ENCODE results near the gene FRMD4B.
"Not testable (repeated sequence)": the region's sequence is repeated elsewhere in the genome, so short reads cannot be mapped to it uniquely, and the experiment has no call there.

Gene FRMD4B

DNA sequence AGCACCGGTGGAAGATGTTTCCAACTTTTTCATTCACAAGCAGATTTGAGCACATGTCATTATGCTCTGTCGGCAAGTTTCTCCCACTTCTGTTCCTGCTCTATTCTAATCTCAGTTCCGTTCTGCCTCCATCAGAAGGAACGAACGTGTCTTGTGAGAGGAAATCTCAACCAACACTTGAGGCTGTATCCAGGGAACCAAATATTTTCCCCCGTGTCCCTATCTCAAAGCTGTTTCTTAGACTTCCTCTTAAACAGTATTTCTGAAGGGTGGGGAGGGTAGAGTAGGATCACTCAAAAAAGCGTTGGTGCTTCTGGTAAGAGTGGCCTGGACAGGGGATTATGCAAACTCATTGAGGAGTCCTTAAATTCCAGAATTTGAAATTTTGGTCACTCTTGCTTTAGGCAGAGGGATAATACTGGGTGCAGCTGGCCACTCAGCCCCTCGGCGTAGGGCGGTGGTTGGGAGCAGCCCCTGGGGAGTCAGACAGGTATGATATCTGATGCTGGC lies 54.9 kb downstream of the FRMD4B start:
- FAIRE-seq (no peak), DNase-seq (ENCODE audit: insufficient read length, low spot score) (no peak)
- TF ChIP-seq POLR2A (IDR thresholded peaks at IDR 0.05; ENCODE audit: low read depth, low read length) = no peak

- no peak for DNase-seq (ENCODE audit: insufficient read length, low spot score)
- TF ChIP-seq POLR2A (IDR thresholded peaks at IDR 0.05; ENCODE audit: low read depth, low read length) = no peak
- FAIRE-seq = no peak
Observed at GRCh38 chr3:69329892-69330291, 56.0 kb downstream of the FRMD4B start.

DNA sequence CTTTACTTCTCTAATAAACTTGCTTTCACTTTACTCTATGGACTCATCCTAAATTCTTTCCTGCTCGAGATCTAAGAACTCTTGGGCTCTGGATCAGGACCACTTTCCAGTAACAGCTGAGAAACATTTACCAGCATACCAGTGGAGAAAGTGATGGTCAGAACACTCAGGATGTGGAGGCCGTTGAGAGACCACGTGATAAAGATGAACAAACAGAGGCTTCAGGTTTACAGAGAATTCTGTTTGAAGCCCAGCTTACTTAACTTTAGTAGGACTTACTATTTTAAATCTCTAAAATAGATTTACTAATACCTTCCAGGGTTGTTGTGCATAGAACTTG lies 57.0 kb downstream of the FRMD4B start:
- DNase-seq (ENCODE audit: insufficient read length, low spot score) (no peak), FAIRE-seq (no peak)
- TF ChIP-seq POLR2A (IDR thresholded peaks at IDR 0.05; ENCODE audit: low read depth, low read length) = no peak

DNA sequence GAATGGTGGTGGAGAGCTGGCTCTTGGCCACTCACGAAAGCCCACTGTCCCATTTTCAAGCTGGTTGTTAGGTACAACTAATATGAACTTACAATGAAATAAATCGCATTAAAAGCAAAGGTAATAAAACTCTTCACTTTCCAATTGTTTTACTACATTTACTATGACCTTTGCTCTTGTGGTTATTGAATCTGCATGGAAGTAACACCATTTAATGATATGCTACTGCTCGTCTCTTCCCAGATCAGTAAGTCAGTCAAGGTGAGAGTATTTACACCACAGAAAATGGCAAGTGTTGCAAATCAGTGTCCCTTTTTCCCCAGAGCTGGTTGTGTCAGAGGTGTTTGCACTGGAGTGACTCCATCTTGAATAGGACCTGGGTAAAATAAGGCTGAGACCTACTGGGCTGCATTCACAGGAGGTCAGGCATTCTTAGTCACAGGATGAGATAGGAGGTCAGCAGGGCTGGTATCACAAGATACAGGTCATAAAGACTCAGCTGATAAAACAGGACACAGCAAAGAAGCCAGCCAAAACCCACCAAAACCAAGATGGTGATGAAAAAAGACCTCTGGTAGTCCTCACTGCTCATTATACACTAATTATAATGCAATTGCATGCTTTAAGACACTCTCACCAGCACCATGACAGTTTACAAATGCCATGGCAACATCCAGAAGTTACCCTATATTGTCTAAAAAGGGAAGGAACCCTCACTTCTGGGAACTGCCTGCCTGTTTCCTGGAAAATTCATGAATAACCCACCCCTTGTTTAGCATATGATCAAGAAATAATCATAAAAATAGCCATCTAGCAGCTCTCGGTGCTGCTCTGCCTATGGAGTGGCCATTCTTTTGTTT lies 57.6 kb downstream of the FRMD4B start:
- TF ChIP-seq POLR2A (IDR thresholded peaks at IDR 0.05; ENCODE audit: low read depth, low read length) = no peak
- FAIRE-seq (no peak), DNase-seq (ENCODE audit: insufficient read length, low spot score) (no peak)

DNA sequence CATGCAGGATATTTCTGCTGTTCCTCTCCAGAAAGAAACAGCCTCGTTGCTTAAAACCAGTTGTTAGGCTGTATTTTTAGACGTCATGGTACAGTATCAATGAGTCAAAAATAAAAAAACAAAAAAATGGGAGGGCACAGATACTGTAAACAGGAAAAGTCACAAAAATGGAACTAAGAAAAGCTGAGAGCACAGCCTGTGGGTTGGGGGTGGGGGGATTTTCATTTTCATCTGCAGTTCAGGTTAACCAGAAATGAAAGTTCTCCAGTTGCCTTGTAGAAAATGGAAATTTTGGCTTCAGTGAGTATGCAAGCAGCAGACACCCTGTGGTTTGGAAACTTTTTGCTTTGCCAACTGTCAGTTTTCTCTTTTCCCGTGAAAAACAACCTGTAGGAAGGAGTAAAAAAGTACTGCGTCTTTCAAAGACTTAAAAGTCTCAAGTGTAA lies 59.0 kb downstream of the FRMD4B start:
- no peak for TF ChIP-seq POLR2A (IDR thresholded peaks at IDR 0.05; ENCODE audit: low read depth, low read length)
- DNase-seq (ENCODE audit: insufficient read length, low spot score) = no peak
- FAIRE-seq = no peak

DNA sequence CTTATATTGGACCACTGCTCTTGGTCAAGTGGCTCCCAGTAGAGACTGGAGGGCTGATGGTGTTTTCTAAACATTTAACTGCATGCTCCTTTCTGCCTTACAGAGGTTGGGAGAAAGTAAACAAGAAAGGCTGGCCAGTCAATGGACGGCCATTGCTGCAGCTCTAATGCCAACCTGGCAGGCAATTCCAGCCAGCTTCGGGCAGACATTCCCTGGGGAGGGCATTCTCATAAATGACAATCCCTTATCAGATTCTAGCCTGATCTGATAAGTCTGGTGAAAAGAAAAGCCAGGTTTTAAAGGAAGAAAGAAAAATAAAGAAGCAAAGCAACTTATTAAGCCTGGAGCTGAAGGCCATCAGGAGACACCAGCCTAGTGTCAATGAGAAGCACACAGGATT lies 60.7 kb downstream of the FRMD4B start:
- DNase-seq (ENCODE audit: insufficient read length, low spot score) (no peak), FAIRE-seq (no peak)
- no peak for TF ChIP-seq POLR2A (IDR thresholded peaks at IDR 0.05; ENCODE audit: low read depth, low read length)

DNA sequence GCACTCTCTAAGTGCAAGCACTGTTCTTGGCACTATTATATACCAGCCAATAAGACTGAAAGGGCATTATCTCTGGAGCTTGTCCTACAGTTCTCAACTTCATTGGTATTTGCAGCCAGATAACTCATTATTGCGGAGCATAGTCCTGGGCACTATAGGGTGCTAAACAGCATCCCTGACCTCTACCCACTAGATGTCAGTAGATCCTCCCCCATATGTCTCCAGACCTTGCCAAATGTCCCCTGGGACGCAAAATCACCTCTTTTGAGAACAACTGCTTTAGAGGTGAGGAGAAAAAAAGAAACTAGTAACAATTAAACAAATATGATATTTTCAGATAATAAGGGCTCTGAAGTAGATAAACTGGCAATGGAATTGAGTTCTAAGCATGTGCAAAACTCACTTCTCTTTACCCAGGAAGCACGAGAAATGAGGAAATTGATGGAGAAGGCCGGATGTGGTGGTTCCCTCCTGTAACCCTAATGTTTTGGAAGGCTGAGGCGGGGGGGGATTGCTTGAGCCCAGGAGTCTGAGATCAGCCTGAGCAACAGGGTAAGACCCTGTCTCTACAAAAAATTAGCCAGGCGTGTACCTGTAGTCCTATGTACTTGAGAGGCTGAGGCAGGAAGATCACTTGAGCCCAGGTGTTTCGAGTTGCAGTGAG lies 61.4 kb downstream of the FRMD4B start:
- no peak for TF ChIP-seq POLR2A (IDR thresholded peaks at IDR 0.05; ENCODE audit: low read depth, low read length)
- no peak for FAIRE-seq
- DNase-seq (ENCODE audit: insufficient read length, low spot score) = no peak

- DNase-seq (ENCODE audit: insufficient read length, low spot score) (no peak), FAIRE-seq (no peak)
- TF ChIP-seq POLR2A (IDR thresholded peaks at IDR 0.05; ENCODE audit: low read depth, low read length) = no peak
Observed at GRCh38 chr3:69323941-69324340, 61.9 kb downstream of the FRMD4B start.

- not testable (repeated sequence) for FAIRE-seq; DNase-seq (ENCODE audit: insufficient read length, low spot score)
Observed at GRCh38 chr3:69322512-69322911, 63.4 kb downstream of the FRMD4B start.

DNA sequence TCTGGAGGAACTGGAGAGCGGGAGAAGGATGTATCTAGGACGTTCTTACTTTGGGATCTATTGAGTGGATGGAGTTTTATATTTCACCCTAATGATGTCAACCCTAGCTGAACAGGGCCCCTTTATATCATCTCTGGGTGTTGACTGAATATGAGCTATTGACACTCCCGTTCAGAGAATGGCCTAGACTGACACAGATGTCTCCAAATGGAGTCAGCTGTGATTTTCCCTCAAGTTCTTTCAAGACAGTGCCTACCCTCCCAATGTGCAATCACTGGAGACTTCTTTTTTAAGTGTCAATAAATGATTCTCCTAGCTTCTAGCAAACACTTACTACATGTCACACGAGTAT lies 63.8 kb downstream of the FRMD4B start:
- no peak for TF ChIP-seq POLR2A (IDR thresholded peaks at IDR 0.05; ENCODE audit: low read depth, low read length)
- DNase-seq (ENCODE audit: insufficient read length, low spot score) (no peak), FAIRE-seq (no peak)

DNA sequence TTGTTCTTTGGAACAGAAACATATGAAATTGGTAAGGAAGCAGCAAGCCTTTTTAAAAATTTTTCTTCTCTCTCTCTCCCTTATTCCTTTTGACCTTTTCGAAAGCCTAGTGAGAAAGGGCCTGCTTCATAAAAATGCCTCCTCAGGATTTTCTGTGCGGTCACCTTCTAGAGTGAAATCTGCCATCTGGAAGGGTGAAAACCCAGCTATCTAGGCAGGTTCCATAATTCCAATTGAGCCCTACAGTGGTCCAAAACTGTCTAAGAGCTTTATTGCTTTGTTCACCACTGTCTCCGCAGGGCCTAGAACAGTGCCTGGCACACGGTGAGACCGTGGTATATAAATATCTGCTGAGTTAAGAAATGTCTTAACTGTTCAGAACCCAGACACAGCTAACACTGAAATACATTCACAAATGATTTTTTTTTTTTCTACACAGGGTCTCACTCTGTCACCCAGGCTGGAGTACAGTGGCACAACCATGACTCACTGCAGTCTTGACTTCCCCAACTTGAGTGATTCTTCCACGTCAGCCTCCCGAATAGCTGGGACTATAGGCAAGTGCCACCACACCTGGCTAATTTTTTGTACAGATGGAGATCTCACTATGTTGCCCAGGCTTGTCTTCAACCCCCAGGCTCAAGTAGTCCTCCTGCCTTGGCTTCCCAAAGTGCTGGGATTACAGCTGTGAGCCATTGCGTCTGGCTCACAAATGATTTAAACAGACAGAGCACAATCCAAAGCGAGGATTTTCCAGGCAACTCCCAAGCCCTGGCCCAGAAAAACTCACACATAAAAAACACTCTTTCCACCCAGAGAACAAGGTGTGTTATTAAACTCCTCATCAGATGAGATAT lies 64.4 kb downstream of the FRMD4B start:
- TF ChIP-seq POLR2A (IDR thresholded peaks at IDR 0.05; ENCODE audit: low read depth, low read length) = no peak
- DNase-seq (ENCODE audit: insufficient read length, low spot score) (no peak), FAIRE-seq (no peak)

DNA sequence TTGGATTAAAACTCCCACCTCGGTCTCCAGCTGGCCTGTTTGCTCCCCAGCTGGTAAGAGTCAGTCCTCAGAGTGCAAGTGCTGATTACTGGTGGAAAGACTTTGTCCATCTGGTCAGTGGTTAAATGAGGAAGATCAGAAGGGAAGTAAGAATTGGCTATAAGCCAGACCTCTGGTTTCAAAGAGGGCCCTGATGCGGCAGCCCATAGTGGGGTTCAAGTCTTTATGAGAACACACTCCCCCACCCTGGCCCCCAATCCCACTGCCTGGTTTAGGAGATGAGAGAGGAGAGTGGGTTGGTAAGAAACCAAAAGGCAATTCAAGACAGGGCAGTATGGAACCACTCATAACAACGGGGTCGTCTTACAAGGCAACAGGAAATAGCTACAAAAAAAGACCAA lies 65.0 kb downstream of the FRMD4B start:
- FAIRE-seq = no peak
- DNase-seq (ENCODE audit: insufficient read length, low spot score) = no peak
- TF ChIP-seq POLR2A (IDR thresholded peaks at IDR 0.05; ENCODE audit: low read depth, low read length) = no peak

DNA sequence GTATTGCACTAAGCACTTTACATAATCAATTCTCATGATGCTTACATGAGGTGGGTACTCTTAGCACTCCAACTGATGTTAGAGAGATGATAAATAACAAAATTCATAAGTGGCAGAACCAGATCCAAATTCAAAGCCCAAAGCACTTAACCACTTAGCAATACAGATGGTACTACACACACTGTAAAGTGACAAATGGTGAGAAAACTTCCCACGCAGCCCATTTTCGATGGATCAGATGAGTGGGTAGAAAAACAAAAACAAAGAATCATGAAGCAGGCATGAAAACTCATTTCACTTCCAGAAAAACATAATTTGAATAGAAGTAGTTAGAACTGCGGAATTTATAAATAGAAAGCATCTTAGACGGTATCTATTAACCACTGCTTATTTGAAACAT lies 66.2 kb downstream of the FRMD4B start:
- no peak for TF ChIP-seq POLR2A (IDR thresholded peaks at IDR 0.05; ENCODE audit: low read depth, low read length)
- no peak for FAIRE-seq
- DNase-seq (ENCODE audit: insufficient read length, low spot score) = no peak

DNA sequence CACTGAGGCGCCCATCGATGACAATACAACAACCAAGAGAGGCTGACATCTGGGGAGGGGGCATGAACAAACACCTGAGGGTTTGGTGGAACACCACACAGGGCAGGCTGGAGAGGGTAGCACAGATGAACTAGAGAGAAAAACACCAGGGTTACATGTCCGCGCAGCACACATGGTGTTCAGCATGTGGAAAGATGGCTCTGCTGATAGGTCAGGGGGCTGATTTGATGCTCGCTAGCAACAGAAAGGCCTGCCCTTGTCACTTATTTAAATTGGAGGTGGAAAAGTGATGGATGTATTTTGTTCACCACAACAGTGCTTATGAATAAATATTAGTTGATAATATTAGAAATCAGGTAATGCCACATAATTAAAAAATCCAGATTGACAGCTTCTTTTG lies 67.5 kb downstream of the FRMD4B start:
- FAIRE-seq (no peak), DNase-seq (ENCODE audit: insufficient read length, low spot score) (no peak)

More for the DNA sequence above, 67.5 kb downstream of the FRMD4B start:
- no peak for TF ChIP-seq POLR2A (IDR thresholded peaks at IDR 0.05; ENCODE audit: low read depth, low read length)

All from H54 (cell line).